IMR-90 (cell line): ENCODE data around the gene GNA14. TPM values are rescaled to one million over a fixed set of nuclear protein-coding genes. Genes with fewer than 3 reads are reported as not detected.

Experiments used
- ATAC-seq: fragments of 200-7000 bp; cut with Tn5 transposase; 2 replicates; pipeline ENCODE4 v1.9.1; 2020; ENCODE audit warnings: low read depth, mild to moderate bottlenecking, moderate library complexity
- BruUV-seq: library from RNA; stranded (reverse); fragments of 400-500 nt; replicated peaks from 2 replicates; lab custom pipeline; 2021; lab: Mats Ljungman, UMichigan
- CTCF ChIA-PET: fragments of 300-600 bp; formaldehyde crosslinking; extraction: SDS; loops from one replicate; lab custom pipeline; 2021; ENCODE audit warnings: antibody characterized with exemption; lab: Yijun Ruan, JAX
- POLR2A ChIA-PET: fragments of 300-600 bp; sonication (Branson Sonifier 250); formaldehyde crosslinking; loops from one replicate; lab custom pipeline; 2022; ENCODE audit warnings: antibody characterized with exemption; ENCODE audit not compliant: unreplicated experiment; lab: Charles Lee
- DNase-seq: peaks from one replicate; pipeline ENCODE4 v3.0.0; 2013
- H2AFZ ChIP-seq: replicated peaks from 2 replicates; pipeline ENCODE3; 2013; ENCODE audit warnings: low read length, mild to moderate bottlenecking; ENCODE audit not compliant: poor library complexity
- H2AK5ac ChIP-seq: 2 replicates; pipeline ENCODE4 v1.6.1; 2013; ENCODE audit warnings: low read depth, low read length, inconsistent platforms
- H2AK9ac ChIP-seq: replicated peaks from 2 replicates; pipeline ENCODE3; 2013; ENCODE audit warnings: mild to moderate bottlenecking, low read depth, low read length, moderate library complexity; ENCODE audit not compliant: poor library complexity
- H2BK120ac ChIP-seq: 2 replicates; pipeline ENCODE4 v1.6.1; 2013; ENCODE audit warnings: low read depth, low read length, inconsistent platforms
- H2BK15ac ChIP-seq: 3 replicates; pipeline ENCODE4 v1.6.1; 2013; ENCODE audit warnings: low read depth, low read length, inconsistent platforms
- H2BK20ac ChIP-seq: 2 replicates; pipeline ENCODE4 v1.6.1; 2013; ENCODE audit warnings: low read depth, mild to moderate bottlenecking, inconsistent platforms, low read length, moderate library complexity
- H2BK5ac ChIP-seq: 2 replicates; pipeline ENCODE4 v1.6.1; 2013; ENCODE audit warnings: mild to moderate bottlenecking, low read depth, low read length, inconsistent platforms; ENCODE audit not compliant: poor library complexity, severe bottlenecking
- H3K14ac ChIP-seq: replicated peaks from 2 replicates; pipeline ENCODE4 v1.6.1; 2013; ENCODE audit warnings: low read depth, low read length, inconsistent platforms
- H3K18ac ChIP-seq: 2 replicates; pipeline ENCODE4 v1.6.1; 2013; ENCODE audit warnings: low read depth, low read length, control low read depth
- H3K23ac ChIP-seq: 2 replicates; pipeline ENCODE4 v1.6.1; 2013; ENCODE audit warnings: low read depth, low read length, inconsistent platforms
- H3K27ac ChIP-seq: 2 replicates; pipeline ENCODE4 v1.5.1; 2013; ENCODE audit warnings: mild to moderate bottlenecking, control low read depth, low read length; ENCODE audit not compliant: insufficient read depth
- H3K27me3 ChIP-seq: 2 replicates; pipeline ENCODE4 v1.6.1; 2013; ENCODE audit warnings: low read length; ENCODE audit not compliant: control insufficient read depth, insufficient read depth
- H3K36me3 ChIP-seq: 2 replicates; pipeline ENCODE4 v1.6.1; 2013; ENCODE audit warnings: low read length, mixed read lengths; ENCODE audit not compliant: control insufficient read depth, insufficient read depth
- H3K4ac ChIP-seq: 2 replicates; pipeline ENCODE4 v1.6.1; 2013; ENCODE audit warnings: low read depth, low read length, inconsistent platforms
- H3K4me1 ChIP-seq: 2 replicates; pipeline ENCODE4 v1.6.1; 2013; ENCODE audit warnings: low read length, mixed read lengths; ENCODE audit not compliant: control insufficient read depth, insufficient read depth
- H3K4me2 ChIP-seq: 2 replicates; pipeline ENCODE4 v1.6.1; 2013; ENCODE audit warnings: low read depth, mild to moderate bottlenecking, control low read depth, low read length, moderate library complexity
- H3K4me3 ChIP-seq: 2 replicates; pipeline ENCODE4 v1.5.1; 2013; ENCODE audit warnings: low read depth, mild to moderate bottlenecking, control low read depth, low read length, moderate library complexity; ENCODE audit not compliant: insufficient read depth
- H3K56ac ChIP-seq: 2 replicates; pipeline ENCODE4 v1.6.1; 2013; ENCODE audit warnings: low read length, inconsistent platforms; ENCODE audit not compliant: insufficient read depth; ENCODE audit errors: extremely low read depth
- H3K79me1 ChIP-seq, 2 experiments: 2 replicates each; pipeline ENCODE4 v1.6.1; 2013; ENCODE audit warnings: low read length in 2 of 2, inconsistent platforms in 1 of 2, low read depth in 1 of 2
- H3K9ac ChIP-seq: 2 replicates; pipeline ENCODE4 v1.6.1; 2013; ENCODE audit warnings: low read depth, low read length, control low read depth
- H3K9me1 ChIP-seq: 2 replicates; pipeline ENCODE4 v1.6.1; 2013; ENCODE audit warnings: low read length, inconsistent platforms; ENCODE audit not compliant: insufficient read depth
- H3K9me3 ChIP-seq: 2 replicates; pipeline ENCODE4 v1.6.1; 2013; ENCODE audit warnings: low read length; ENCODE audit not compliant: control insufficient read depth, insufficient read depth
- H4K20me1 ChIP-seq: 2 replicates; pipeline ENCODE4 v1.6.1; 2013; ENCODE audit warnings: low read length, inconsistent platforms; ENCODE audit not compliant: insufficient read depth
- H4K5ac ChIP-seq: 2 replicates; pipeline ENCODE4 v1.6.1; 2013; ENCODE audit warnings: mild to moderate bottlenecking, low read depth, low read length, control low read depth
- H4K8ac ChIP-seq, 2 experiments: 2 replicates each; pipeline ENCODE4 v1.6.1; 2013; ENCODE audit warnings: low read depth in 2 of 2, low read length in 2 of 2, control low read depth in 1 of 2, inconsistent platforms in 1 of 2
- H4K91ac ChIP-seq: 2 replicates; pipeline ENCODE4 v1.6.1; 2013; ENCODE audit warnings: low read depth, low read length, inconsistent platforms; ENCODE audit not compliant: insufficient read depth
- FOS ChIP-seq: fragments of 150-350 bp; IDR thresholded peaks from 2 replicates; pipeline ENCODE4 v1.6.1; 2016; ENCODE audit warnings: low read depth, low read length
- NFE2L2 ChIP-seq: fragments of 150-350 bp; IDR thresholded peaks from 2 replicates; pipeline ENCODE4 v1.6.1; 2016; ENCODE audit warnings: low read depth, mild to moderate bottlenecking, low read length
- RCOR1 ChIP-seq: IDR thresholded peaks from 2 replicates; pipeline ENCODE4 v1.6.1; 2012; ENCODE audit warnings: mild to moderate bottlenecking, low read length, improper control_type of control experiment; ENCODE audit not compliant: insufficient replicate concordance
- SMC3 ChIP-seq: fragments of 150-350 bp; IDR thresholded peaks from 2 replicates; pipeline ENCODE4 v1.6.1; 2016; ENCODE audit warnings: low read depth, mild to moderate bottlenecking, antibody characterized with exemption, low read length, moderate library complexity
- WGBS, 2 experiments: methylation state at CpG; one replicate each; pipeline versions ENCODE4 v1.1.5 to v1.1.7; 2013; ENCODE audit warnings: missing lambda C conversion rate in 2 of 2; ENCODE audit not compliant: insufficient read length in 1 of 2; ENCODE audit errors: extremely low coverage in 2 of 2; 5-methylcytosine and 5-hydroxymethylcytosine counted together
- dilution Hi-C: fragments of 300-500 bp; cut with HindIII; formaldehyde crosslinking; loops from one replicate; pipeline ENCODE4 v1.14.3; 2018; ENCODE audit warnings: low sequenced_read_pairs; ENCODE audit not compliant: unreplicated experiment
- in situ Hi-C: fragments of 300-500 bp; cut with MboI; formaldehyde crosslinking; loops from 3 replicates; pipeline ENCODE4 v1.14.3; 2019; ENCODE audit warnings: low sequenced_read_pairs, inconsistent platforms, mixed read lengths
- intact Hi-C: fragments of 100-400 bp; cut with micrococcal nuclease; formaldehyde crosslinking; loops from 2 replicates; pipeline ENCODE4 v1.10.0; 2022
- polyA plus RNA-seq, 3 experiments: library from polyadenylated mRNA; depleted of rRNA; stranded (reverse); fragments of >200 nt; gene quantifications; 2 replicates each; pipeline ENCODE4 v1.2.3, GENCODE V29; 2012; ENCODE audit warnings: low replicate concordance in 1 of 3
- total RNA-seq: library from RNA; depleted of rRNA; stranded (reverse); fragments of >200 nt; gene quantifications from 2 replicates; pipeline ENCODE4 v1.2.3, GENCODE V29; 2012
- TF ChIP-seq, protein P1 (sequence below): fragments of 150-350 bp; IDR thresholded peaks from 2 replicates; pipeline ENCODE4 v1.6.1; 2016; ENCODE audit warnings: low read depth, mild to moderate bottlenecking, low read length, moderate library complexity, borderline replicate concordance

The GNA14 gene
- total and polyA plus RNA-seq, 2 of the 4 experiments (the other 2 are of a cell fraction), result under 0.01 to 0.03 TPM

DNA sequence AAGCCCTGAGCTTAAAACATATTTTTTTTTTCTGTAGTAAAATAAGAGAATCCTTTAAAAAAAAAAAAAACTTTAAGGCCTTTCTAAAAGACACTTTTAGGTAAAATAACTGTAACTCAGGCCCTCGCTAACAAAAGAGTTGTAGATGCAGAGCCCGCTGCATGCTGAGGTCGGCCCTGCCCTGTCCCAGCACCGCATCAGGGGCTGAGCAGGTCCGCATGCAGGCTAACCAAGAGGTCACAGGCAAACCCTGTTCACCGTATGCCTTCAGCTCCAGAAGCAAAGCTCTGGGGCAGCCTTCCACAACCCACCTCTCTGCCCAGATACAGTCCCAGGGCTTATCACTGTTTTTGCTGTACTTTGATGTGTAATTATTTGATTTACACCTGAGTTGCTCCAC lies 216.1 kb downstream of the GNA14 start (continued):
- TF ChIP-seq, protein P1, sequence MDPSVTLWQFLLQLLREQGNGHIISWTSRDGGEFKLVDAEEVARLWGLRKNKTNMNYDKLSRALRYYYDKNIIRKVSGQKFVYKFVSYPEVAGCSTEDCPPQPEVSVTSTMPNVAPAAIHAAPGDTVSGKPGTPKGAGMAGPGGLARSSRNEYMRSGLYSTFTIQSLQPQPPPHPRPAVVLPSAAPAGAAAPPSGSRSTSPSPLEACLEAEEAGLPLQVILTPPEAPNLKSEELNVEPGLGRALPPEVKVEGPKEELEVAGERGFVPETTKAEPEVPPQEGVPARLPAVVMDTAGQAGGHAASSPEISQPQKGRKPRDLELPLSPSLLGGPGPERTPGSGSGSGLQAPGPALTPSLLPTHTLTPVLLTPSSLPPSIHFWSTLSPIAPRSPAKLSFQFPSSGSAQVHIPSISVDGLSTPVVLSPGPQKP, result no peak

DNA sequence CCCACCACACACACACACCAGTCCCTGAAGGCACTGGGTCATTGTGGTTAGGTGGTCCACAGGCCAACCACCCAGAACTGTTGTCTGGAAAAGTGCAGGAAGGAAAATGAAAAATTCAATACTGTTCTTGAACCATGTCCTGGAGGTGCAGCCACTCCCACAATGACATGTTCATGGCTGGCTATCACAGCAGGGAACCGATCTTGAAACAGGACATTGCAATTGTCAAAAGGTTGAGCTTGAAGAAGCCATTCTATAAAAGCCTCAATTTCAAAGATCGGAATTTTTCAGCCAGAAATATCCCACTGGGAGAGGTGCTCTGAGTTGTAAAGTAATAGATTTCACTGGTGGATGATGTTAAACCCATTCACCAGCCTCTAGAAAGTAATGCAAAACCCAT lies 218.2 kb downstream of the GNA14 start:
- intact Hi-C loops, result loop anchor here (5.0 kb wide), 1 partner anchor 57 kb away; no protein-coding TSS in a partner anchor
- no peak overlapping the region for H2BK5ac ChIP-seq
- H4K8ac ChIP-seq, result no peak overlapping the region
- H3K79me1 ChIP-seq, result no peaks in the 10 kb centered on the region
- no peak for TF ChIP-seq NFE2L2
- no peak for TF ChIP-seq RCOR1
- no peak for TF ChIP-seq SMC3
- TF ChIP-seq, protein P1, result no peak
- no peak for TF ChIP-seq FOS
- in situ Hi-C loops, result loop anchor here (10.0 kb wide), 1 partner anchor 605 kb away; the partner anchor contains the start of gene GNAQ
- no peak overlapping the region for H4K5ac ChIP-seq
- ATAC-seq (no peak), DNase-seq (no peak)
- H3K4me3 ChIP-seq, result no peak overlapping the region
- no peak overlapping the region for H4K91ac ChIP-seq
- no peak overlapping the region for H3K9ac ChIP-seq
- no peaks in the 10 kb centered on the region for H3K36me3 ChIP-seq
- H4K20me1 ChIP-seq, result no peaks in the 10 kb centered on the region
- dilution Hi-C loops, result no loop called here
- H3K4ac ChIP-seq, result no peak overlapping the region
- no peak overlapping the region for H3K23ac ChIP-seq
- no peak overlapping the region for H2BK15ac ChIP-seq
- H3K9me3 ChIP-seq, result no peaks in the 10 kb centered on the region
- no peaks in the 10 kb centered on the region for H3K4me1 ChIP-seq
- H3K14ac ChIP-seq, result no peak overlapping the region
- ChIA-PET CTCF (no interaction called here), POLR2A (no interaction called here)
- H2AK9ac ChIP-seq, result no peak overlapping the region
- no peak overlapping the region for H3K27ac ChIP-seq
- no peaks in the 10 kb centered on the region for H3K9me1 ChIP-seq
- no peak overlapping the region for H3K18ac ChIP-seq
- H3K4me2 ChIP-seq, result no peak overlapping the region
- H2BK120ac ChIP-seq, result no peak overlapping the region
- H2AK5ac ChIP-seq, result no peak overlapping the region
- WGBS, 2 experiments, result no CpG with 5 or more reads among the region's 2 CpGs
- no peak overlapping the region for H3K56ac ChIP-seq
- BruUV-seq, result no TSS peak
- no peak overlapping the region for H2BK20ac ChIP-seq
- H2AFZ ChIP-seq, result no peak overlapping the region
- H3K27me3 ChIP-seq, result no peaks in the 10 kb centered on the region
